Subcutaneous adipose tissue (tissue), 4 donors: Measurements from ENCODE around the gene RALY. TPM values are rescaled to one million over a fixed set of nuclear protein-coding genes. Genes with fewer than 3 reads are reported as not detected.

Experiments
- total RNA-seq, 4 donors: library from RNA; depleted of rRNA; stranded (reverse); fragments of >200 nt; gene quantifications; one replicate each; pipeline ENCODE4 v1.1.0, GENCODE V29; 2016
- TF ChIP-seq, protein P1 (sequence below): fragments of 450-650 bp; IDR thresholded peaks from one replicate; pipeline ENCODE4 v1.5.1; 2016; ENCODE audit warnings: low read depth, mild to moderate bottlenecking, control low read depth, antibody characterized with exemption, moderate library complexity

Gene RALY
- total RNA-seq, 4 donors from 2014 or later = 44.0 to 97.8 (median 91.5) TPM

- TF ChIP-seq, protein P1, sequence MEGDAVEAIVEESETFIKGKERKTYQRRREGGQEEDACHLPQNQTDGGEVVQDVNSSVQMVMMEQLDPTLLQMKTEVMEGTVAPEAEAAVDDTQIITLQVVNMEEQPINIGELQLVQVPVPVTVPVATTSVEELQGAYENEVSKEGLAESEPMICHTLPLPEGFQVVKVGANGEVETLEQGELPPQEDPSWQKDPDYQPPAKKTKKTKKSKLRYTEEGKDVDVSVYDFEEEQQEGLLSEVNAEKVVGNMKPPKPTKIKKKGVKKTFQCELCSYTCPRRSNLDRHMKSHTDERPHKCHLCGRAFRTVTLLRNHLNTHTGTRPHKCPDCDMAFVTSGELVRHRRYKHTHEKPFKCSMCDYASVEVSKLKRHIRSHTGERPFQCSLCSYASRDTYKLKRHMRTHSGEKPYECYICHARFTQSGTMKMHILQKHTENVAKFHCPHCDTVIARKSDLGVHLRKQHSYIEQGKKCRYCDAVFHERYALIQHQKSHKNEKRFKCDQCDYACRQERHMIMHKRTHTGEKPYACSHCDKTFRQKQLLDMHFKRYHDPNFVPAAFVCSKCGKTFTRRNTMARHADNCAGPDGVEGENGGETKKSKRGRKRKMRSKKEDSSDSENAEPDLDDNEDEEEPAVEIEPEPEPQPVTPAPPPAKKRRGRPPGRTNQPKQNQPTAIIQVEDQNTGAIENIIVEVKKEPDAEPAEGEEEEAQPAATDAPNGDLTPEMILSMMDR = no peak
These were observed 55.7 kb downstream of the RALY start for GRCh38 chr20:34049389-34049788.

DNA sequence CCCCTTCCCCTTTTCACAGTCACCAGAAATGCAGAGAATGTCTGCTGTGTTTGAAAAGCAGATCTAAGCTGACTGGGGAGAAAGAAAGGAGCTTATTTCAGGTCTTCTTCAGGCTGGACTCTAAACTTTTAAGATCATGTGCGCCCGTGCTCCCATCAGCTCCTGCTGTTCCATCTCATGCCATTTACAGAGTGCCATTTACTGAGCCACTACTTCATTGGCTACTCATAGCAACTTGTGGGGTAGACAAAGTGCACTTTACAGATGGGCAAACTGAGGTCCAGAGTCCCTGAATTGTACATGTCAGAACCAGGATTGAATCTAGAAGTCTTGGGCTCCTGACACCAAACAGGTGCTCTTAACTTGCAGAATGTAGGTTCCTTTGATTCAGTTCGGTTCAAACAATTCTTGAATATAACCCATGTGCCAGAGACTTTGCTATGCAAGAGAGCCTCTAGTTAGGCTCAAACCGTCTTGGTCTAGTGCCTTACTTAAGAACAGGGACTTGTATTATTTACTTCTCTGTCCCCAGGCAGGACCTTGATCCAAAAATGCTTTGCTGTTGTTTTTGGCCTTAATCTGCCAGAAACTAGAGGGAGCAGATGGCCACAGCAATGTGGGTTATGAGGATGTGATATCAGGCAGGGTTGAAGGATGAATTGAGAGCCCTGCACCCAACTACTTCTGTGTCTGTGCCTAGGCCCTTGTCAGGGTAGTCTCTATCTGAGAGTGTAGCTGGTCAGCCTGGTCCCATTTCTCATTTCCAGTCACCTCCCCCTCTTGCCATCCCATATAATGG, 56.4 kb downstream of the RALY start:
- TF ChIP-seq, protein P1 = no peak

DNA sequence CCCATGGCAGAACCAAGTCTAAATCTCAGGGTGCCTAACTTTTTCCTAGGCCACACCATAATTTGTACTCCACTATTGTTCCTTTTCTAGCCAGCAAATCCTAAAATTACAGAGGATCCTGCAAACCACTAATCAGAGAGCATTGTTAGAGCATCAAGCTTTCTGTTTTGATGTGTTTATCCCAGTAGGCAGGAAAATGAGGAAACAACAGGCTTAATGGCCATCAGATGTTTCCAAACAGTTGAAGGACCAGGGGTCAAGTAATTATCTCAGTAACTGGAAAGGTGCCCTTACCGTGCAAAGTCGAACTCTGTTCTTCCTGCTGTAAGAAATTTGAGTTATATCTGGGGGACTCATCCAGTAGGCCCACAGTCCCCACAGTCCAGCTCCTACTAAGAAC, 58.7 kb downstream of the RALY start:
- TF ChIP-seq, protein P1 = no peak

DNA sequence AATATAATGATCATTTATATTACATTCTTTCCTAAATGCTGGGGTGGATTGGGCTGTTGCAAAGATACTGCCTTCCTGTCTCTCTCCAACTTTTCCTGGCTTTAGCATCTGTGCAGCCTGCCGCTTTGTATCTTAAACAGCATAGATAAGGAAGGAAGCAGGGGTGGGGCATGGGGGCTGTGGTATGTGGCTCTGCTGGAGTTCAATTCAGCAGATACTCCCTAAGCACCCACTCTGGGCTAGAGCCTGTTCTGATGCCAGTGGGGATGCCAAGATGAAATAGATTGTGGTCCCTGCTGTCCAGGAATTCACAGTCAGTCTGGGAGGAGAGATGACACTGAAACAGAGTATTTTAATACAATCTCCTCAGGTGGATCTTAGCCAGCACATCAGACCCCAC, 61.6 kb downstream of the RALY start:
- TF ChIP-seq, protein P1 = no peak

DNA sequence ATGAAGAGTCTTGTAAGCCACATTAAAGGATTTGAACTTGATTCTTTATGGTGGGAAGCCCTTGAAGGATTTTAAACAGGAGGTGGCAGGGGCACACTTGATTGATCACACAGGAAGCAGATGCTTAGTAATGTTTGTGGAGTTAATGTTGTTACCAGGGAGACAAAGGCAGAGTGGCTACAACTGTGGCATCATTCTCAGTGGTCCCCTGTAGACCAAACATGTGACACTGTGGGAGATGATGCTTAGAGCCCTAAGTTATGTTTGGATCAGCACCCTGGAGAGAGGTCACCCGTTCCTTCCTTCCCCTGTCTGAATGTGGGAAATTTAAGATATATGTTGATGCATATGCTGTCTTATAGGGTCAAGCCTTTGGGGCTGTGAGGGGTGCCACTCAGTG, 65.1 kb downstream of the RALY start:
- TF ChIP-seq, protein P1 = no peak

DNA sequence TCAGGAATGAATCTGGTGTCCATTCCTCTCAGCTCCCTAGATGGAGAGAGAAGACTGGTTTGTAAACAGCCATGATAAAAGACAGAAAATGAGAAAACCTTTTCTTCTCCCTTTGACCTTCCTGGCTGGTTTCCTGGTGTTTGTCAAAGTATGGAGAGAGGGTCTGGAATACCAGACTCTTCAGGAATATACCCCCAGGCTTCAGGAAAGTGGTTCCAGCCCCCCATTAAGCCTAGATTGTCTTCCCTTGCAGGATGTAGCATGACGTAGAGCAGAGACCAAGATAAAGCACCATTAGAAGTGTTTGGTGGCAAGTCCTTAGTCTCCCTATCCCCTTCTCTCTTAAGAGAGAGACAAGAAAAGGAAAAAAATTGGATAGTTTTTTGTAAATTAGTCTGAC, 67.3 kb downstream of the RALY start:
- TF ChIP-seq, protein P1 = no peak

DNA sequence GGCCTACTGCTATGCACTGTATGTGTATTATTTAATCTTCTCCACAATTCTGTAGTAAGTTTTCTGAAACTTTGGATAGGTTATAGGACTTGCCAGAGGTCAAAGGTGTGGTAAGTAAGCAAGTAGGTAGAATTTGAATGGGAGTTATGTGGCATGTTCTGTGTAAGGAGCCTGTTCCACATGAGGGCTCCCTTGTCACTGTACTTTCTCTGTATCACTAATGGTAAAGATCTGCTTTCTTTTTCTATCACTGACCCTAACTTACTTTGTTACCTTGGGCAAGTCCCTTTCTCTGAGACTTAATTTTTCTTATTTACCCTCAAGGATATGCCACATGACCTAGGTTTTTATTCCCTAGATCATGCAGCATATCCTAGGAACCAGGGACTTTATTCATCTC, 68.0 kb downstream of the RALY start:
- TF ChIP-seq, protein P1 = no peak
